SHP77 treated with DMSO at 0.1 percent for 48 hours (cell line): ENCODE results near the gene SYNGR1.
A peak's percentile ranks its signal among the peaks of the same experiment; 100 is the strongest.

Source experiments
- DNase-seq: peaks from one replicate; lab custom pipeline; 2025; lab: John Stamatoyannopoulos, UW

The SYNGR1 gene

GRCh38 chr22:39349967-39350726 lies at the start of gene SYNGR1:
SYNGR1 (plus strand) TSS chr22:39349991; CDS start chr22:39350011, 20 bp downstream.
- no peak for DNase-seq

- DNase-seq: no peak
These were observed 49.5 kb upstream of the SYNGR1 start for GRCh38 chr22:39300186-39300830.

- DNase-seq: no peak
These were observed 48.7 kb upstream of the SYNGR1 start for GRCh38 chr22:39301108-39301507.

- DNase-seq: no peak
These were observed 47.9 kb upstream of the SYNGR1 start for GRCh38 chr22:39301926-39302325.

- DNase-seq: no peak
These were observed 47.3 kb upstream of the SYNGR1 start for GRCh38 chr22:39302431-39302960.

GRCh38 chr22:39303358-39303757 lies 46.4 kb upstream of the SYNGR1 start:
- no peak for DNase-seq

- DNase-seq: no peak
These were observed 45.7 kb upstream of the SYNGR1 start for GRCh38 chr22:39303892-39304671.

GRCh38 chr22:39306456-39307361 lies 43.1 kb upstream of the SYNGR1 start:
- peak; percentile 30 for DNase-seq

GRCh38 chr22:39308614-39309363 lies 41.0 kb upstream of the SYNGR1 start:
- DNase-seq: no peak

- no peak for DNase-seq
These were observed 40.4 kb upstream of the SYNGR1 start for GRCh38 chr22:39309364-39309861.

- no peak for DNase-seq
These were observed 39.7 kb upstream of the SYNGR1 start for GRCh38 chr22:39309881-39310714.

- no peak for DNase-seq
These were observed 38.0 kb upstream of the SYNGR1 start for GRCh38 chr22:39311592-39312400.

GRCh38 chr22:39312410-39312809 lies 37.4 kb upstream of the SYNGR1 start:
- no peak for DNase-seq

GRCh38 chr22:39313258-39314001 lies 36.4 kb upstream of the SYNGR1 start:
- no peak for DNase-seq

GRCh38 chr22:39314251-39314971 lies 35.4 kb upstream of the SYNGR1 start:
- no peak for DNase-seq

GRCh38 chr22:39315389-39315788 lies 34.4 kb upstream of the SYNGR1 start:
- DNase-seq: no peak

GRCh38 chr22:39316440-39317083 lies 33.2 kb upstream of the SYNGR1 start:
- peak; percentile 34 for DNase-seq
